GM23338 (cell line): ENCODE results near the gene FNDC11. TPM values are rescaled to one million over a fixed set of nuclear protein-coding genes. Genes with fewer than 3 reads are reported as not detected.

Experiments
- ATAC-seq: fragments of 200-7000 bp; cut with Tn5 transposase; 3 replicates; pipeline ENCODE4 v1.9.1; 2020
- DNase-seq: peaks from one replicate; pipeline ENCODE4 v3.0.0-alpha.2; 2015; ENCODE audit warnings: low spot score
- H2AFZ ChIP-seq: fragments of 200-600 bp; sonication (generic); 2 replicates; pipeline ENCODE4 v1.8.0; 2016; ENCODE audit warnings: antibody characterized with exemption, mild to moderate bottlenecking, moderate library complexity
- H3F3A ChIP-seq: fragments of 200-600 bp; sonication (generic); replicated peaks from 2 replicates; pipeline ENCODE4 v1.8.0; 2017; ENCODE audit warnings: antibody characterized with exemption, mixed run types, low read depth
- H3K27ac ChIP-seq: fragments of 200-600 bp; sonication (generic); 2 replicates; pipeline ENCODE4 v1.6.1; 2016; ENCODE audit warnings: low read depth
- H3K27me3 ChIP-seq: fragments of 200-600 bp; sonication (generic); 2 replicates; pipeline ENCODE4 v1.8.0; 2016; ENCODE audit warnings: mild to moderate bottlenecking, mixed run types, moderate library complexity; ENCODE audit not compliant: insufficient read depth
- H3K36me3 ChIP-seq: fragments of 200-600 bp; sonication (generic); 2 replicates; pipeline ENCODE4 v1.8.0; 2016; ENCODE audit warnings: mild to moderate bottlenecking; ENCODE audit not compliant: insufficient read depth
- H3K4me1 ChIP-seq: fragments of 200-600 bp; sonication (generic); 2 replicates; pipeline ENCODE4 v1.8.0; 2016; ENCODE audit warnings: mild to moderate bottlenecking, moderate library complexity; ENCODE audit not compliant: insufficient read depth
- H3K4me2 ChIP-seq: fragments of 200-600 bp; sonication (generic); 2 replicates; pipeline ENCODE4 v1.7.1; 2017; ENCODE audit warnings: mixed run types
- H3K4me3 ChIP-seq: fragments of 200-600 bp; sonication (generic); 2 replicates; pipeline ENCODE4 v1.6.1; 2016; ENCODE audit warnings: mixed run types
- H3K79me2 ChIP-seq: fragments of 200-600 bp; sonication (generic); replicated peaks from 2 replicates; pipeline ENCODE4 v1.8.0; 2017; ENCODE audit warnings: mild to moderate bottlenecking; ENCODE audit not compliant: insufficient read depth
- H3K9me2 ChIP-seq: fragments of 200-600 bp; sonication (generic); 2 replicates; pipeline ENCODE4 v1.8.0; 2017; ENCODE audit not compliant: insufficient read depth
- H4K20me1 ChIP-seq: fragments of 200-600 bp; sonication (generic); replicated peaks from 2 replicates; pipeline ENCODE4 v1.8.0; 2017; ENCODE audit warnings: mild to moderate bottlenecking; ENCODE audit not compliant: insufficient read depth
- H3K27ac Mint-ChIP-seq: 2 replicates; pipeline ENCODE4 v1.8.0; 2020; ENCODE audit warnings: inconsistent platforms, mild to moderate bottlenecking, moderate library complexity, mixed read lengths
- H3K27me3 Mint-ChIP-seq: 3 replicates; pipeline ENCODE4 v1.8.0; 2022; ENCODE audit warnings: low read depth, mild to moderate bottlenecking, moderate library complexity, mixed read lengths, inconsistent platforms; ENCODE audit not compliant: insufficient read depth, poor library complexity
- H3K36me3 Mint-ChIP-seq: 3 replicates; pipeline ENCODE4 v1.8.0; 2021; ENCODE audit warnings: low read depth, mild to moderate bottlenecking, inconsistent platforms, moderate library complexity, mixed read lengths
- H3K4me1 Mint-ChIP-seq: 3 replicates; pipeline ENCODE4 v1.8.0; 2020; ENCODE audit warnings: mild to moderate bottlenecking, inconsistent platforms, mixed read lengths
- H3K4me3 Mint-ChIP-seq: 3 replicates; pipeline ENCODE4 v1.8.0; 2021; ENCODE audit warnings: moderate library complexity, mild to moderate bottlenecking, inconsistent platforms, mixed read lengths
- H3K9me3 Mint-ChIP-seq: 3 replicates; pipeline ENCODE4 v1.8.0; 2020; ENCODE audit warnings: moderate library complexity, mild to moderate bottlenecking, inconsistent platforms, mixed read lengths
- CTCF ChIP-seq, 2 experiments: fragments of 200-600 bp in 1 of 2; sonication (generic) in 1 of 2; conservative IDR thresholded peaks; 2 replicates each; pipeline versions ENCODE4 v1.5.1 to v1.6.1; 2016 to 2017; ENCODE audit warnings: antibody characterized with exemption in 2 of 2, low read depth in 2 of 2, mild to moderate bottlenecking in 2 of 2, moderate library complexity in 1 of 2
- EZH2 ChIP-seq: fragments of 200-600 bp; sonication (generic); IDR thresholded peaks from one replicate; pipeline ENCODE4 v1.8.0; 2017; ENCODE audit warnings: antibody characterized with exemption, mild to moderate bottlenecking, low read depth; ENCODE audit not compliant: unreplicated experiment
- EZH2phosphoT487 ChIP-seq: fragments of 200-600 bp; sonication (generic); IDR thresholded peaks from one replicate; pipeline ENCODE4 v1.8.1; 2018; ENCODE audit warnings: antibody characterized with exemption; ENCODE audit not compliant: unreplicated experiment
- POLR2AphosphoS5 ChIP-seq: IDR thresholded peaks from 2 replicates; pipeline ENCODE4 v1.6.1; 2016; ENCODE audit warnings: antibody characterized with exemption, low read depth
- REST ChIP-seq: IDR thresholded peaks from one replicate; pipeline ENCODE4 v1.6.1; 2018; ENCODE audit warnings: antibody characterized with exemption; ENCODE audit not compliant: unreplicated experiment
- ZNF331 ChIP-seq: fragments of 250-450 bp; sonication (Bioruptor Pico); IDR thresholded peaks from 2 replicates; pipeline ENCODE4 v1.5.0; 2020; ENCODE audit warnings: low read depth, mild to moderate bottlenecking, moderate library complexity
- polyA plus RNA-seq: library from polyadenylated mRNA; unstranded; fragments of >200 nt; fragmentation: Nextera tagmentation; extraction: Ambion mirVana; gene quantifications from 2 replicates; pipeline ENCODE4 v1.2.1, GENCODE V29; 2016
- total RNA-seq: library from RNA; depleted of rRNA; stranded (reverse); fragments of >200 nt; shearing (Covaris generic); gene quantifications from 2 replicates; pipeline ENCODE4 v1.2.3, GENCODE V29; 2014

The FNDC11 gene
- total and polyA plus RNA-seq, 2 experiments from 2014 or later, result 3.4 to 5.3 TPM

GRCh38 chr20:63573647-63574131, 19.7 kb downstream of the FNDC11 start:
- ATAC-seq (peak; percentile 44), DNase-seq (no peak)
- Mint-ChIP-seq H3K4me3 (peak overlapping the region; percentile 77), H3K27me3 (no peaks in the 10 kb centered on the region), H3K9me3 (no peaks in the 10 kb centered on the region), H3K4me1 (no peaks in the 10 kb centered on the region), H3K36me3 (no peaks in the 10 kb centered on the region), H3K27ac (no peak overlapping the region)
- Histone ChIP-seq H2AFZ (no peak overlapping the region), H3K4me2 (peak overlapping the region; percentile 84), H3K36me3 (no peaks in the 10 kb centered on the region), H3K9me2 (no peaks in the 10 kb centered on the region), H3K79me2 (no peaks in the 10 kb centered on the region), H3K4me1 (no peaks in the 10 kb centered on the region; the same call in 1 of the 2 replicates), H4K20me1 (no peaks in the 10 kb centered on the region), H3K4me3 (peak overlapping the region; percentile 64), H3F3A (0 out of 2 replicates have a peak, but pooled peaks cover 7% of the 10 kb centered on the region), H3K27me3 (no peaks in the 10 kb centered on the region), H3K27ac (no peak overlapping the region)
- TF ChIP-seq EZH2phosphoT487 (no peak), CTCF (conservative IDR thresholded peaks at IDR 0.05; ENCODE audit: low read depth in 2 of 2) (no peak), REST (no peak)

GRCh38 chr20:63574156-63574828, 20.3 kb downstream of the FNDC11 start, which contains the start of gene HELZ2:
HELZ2 (minus strand) TSS chr20:63574239; CDS start chr20:63572385, 1,854 bp downstream.
- H3K79me2 ChIP-seq, result no peaks in the 10 kb centered on the region
- TF ChIP-seq CTCF (conservative IDR thresholded peaks at IDR 0.05; ENCODE audit: low read depth in 2 of 2) (no peak), POLR2AphosphoS5 (peak; percentile 59), EZH2 (no peak), ZNF331 (no peak)
- DNase-seq (peak; percentile 84), ATAC-seq (peak; percentile 72)
- Mint-ChIP-seq H3K9me3 (no peaks in the 10 kb centered on the region), H3K27ac (no peak within 1 kb of the TSS), H3K27me3 (no peaks in the 10 kb centered on the region), H3K4me3 (peak within 1 kb of the TSS; percentile 77), H3K4me1 (no peaks in the 10 kb centered on the region), H3K36me3 (no peaks in the 10 kb centered on the region)
- 0 out of 2 replicates have a peak, but pooled peaks cover 7% of the 10 kb centered on the region for H3F3A ChIP-seq
- H3K4me3 ChIP-seq, result peak within 1 kb of the TSS; percentile 64
- H4K20me1 ChIP-seq, result no peaks in the 10 kb centered on the region
- H3K9me2 ChIP-seq, result no peaks in the 10 kb centered on the region
- H3K27ac ChIP-seq, result no peak within 1 kb of the TSS
- peak within 1 kb of the TSS; percentile 84 for H3K4me2 ChIP-seq
- H3K36me3 ChIP-seq, result no peaks in the 10 kb centered on the region
- no peaks in the 10 kb centered on the region; the same call in 1 of the 2 replicates for H3K4me1 ChIP-seq
- H2AFZ ChIP-seq, result peak within 1 kb of the TSS; percentile 83; the same call in 1 of the 2 replicates
- no peaks in the 10 kb centered on the region for H3K27me3 ChIP-seq
